GM21381 (cell line): ENCODE results near the gene RAB23.

ENCODE experiments used
- ATAC-seq: cut with Tn5 transposase; IDR thresholded peaks from one replicate; pipeline ENCODE4 v1.9.1; 2021; ENCODE audit warnings: mild to moderate bottlenecking, moderate library complexity; ENCODE audit not compliant: unreplicated experiment

RAB23 gene

GRCh38 chr6:57221936-57222742 lies at the start of gene RAB23:
Gene RAB23 (minus strand): TSS chr6:57222307. CDS start chr6:57210380, 11,927 bp downstream.
- ATAC-seq, result peak; percentile 79

- no peak for ATAC-seq
Measured at GRCh38 chr6:57268294-57268640, 46.2 kb upstream of the RAB23 start.

DNA sequence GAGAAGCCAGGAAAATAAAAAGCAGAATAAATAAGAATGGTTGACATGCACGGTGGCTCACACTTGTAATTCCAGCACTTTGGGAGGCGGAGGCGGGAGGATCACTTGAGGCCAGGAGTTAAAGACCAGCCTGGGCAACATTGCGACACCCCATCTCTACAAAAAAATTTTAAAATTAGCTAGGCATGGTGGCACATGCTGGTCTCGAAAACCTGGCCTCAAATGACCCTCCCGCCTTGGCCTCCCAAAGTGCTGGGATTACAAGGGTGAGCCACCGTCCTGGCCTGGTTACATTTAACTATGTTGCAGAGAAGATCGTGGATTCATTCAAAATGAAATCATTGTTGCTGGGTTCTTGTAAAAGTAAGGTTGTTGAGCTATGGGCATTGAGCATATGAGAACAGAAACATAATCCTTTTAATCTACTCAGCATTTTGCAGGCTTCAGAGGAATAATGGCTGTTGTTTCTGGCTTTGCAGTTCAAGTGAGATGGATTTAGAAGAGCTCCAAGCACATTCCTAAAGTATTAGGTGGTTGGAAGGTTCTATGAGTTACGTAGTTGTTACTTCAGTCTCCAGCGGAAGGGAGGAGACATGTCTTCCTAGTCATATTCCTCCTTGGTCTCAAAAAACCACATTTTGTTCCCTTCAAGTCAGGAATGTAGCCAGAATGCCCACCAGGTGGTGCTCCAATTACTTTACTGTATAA lies 45.6 kb upstream of the RAB23 start:
- no peak for ATAC-seq

DNA sequence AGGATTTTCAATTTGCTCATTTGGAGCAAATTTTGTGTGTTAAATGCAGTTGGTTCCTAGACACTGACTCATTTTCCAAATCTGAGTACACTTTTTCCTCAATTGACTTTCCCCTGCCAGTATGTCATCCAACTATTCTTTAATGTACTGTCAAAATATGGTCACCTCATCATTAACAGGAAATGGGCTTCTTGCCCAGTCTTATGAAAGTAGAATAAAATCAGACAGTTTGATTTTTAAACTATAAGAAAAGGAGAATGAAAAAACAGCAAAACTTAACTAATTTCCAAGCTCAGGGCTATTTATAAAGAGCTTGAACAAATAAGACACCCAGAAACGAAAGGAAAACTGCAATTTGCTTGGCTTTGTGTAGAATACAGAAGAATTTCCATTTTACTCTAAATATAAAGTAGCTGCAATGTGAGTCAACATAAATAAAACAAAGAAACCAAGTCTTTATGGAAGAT lies 43.7 kb upstream of the RAB23 start:
- ATAC-seq, result no peak

DNA sequence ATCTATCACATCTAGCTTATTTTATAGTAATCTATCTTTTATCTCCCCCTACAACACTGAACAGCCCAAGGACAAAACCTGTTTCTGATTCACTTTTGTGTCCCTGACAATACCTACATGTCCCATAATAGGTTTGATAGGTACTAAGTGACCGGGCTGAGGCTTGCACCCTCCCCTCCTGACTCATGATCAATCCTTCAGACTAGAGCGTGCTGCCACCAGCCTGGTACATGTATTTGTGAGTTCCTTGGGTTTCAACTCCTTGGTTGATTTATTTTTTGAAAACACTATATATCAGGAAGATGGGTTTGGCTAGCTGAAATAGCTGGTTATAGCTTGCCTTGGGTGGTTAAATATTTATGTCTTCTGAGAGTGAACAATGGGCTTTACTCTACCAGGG lies 41.6 kb upstream of the RAB23 start:
- no peak for ATAC-seq

DNA sequence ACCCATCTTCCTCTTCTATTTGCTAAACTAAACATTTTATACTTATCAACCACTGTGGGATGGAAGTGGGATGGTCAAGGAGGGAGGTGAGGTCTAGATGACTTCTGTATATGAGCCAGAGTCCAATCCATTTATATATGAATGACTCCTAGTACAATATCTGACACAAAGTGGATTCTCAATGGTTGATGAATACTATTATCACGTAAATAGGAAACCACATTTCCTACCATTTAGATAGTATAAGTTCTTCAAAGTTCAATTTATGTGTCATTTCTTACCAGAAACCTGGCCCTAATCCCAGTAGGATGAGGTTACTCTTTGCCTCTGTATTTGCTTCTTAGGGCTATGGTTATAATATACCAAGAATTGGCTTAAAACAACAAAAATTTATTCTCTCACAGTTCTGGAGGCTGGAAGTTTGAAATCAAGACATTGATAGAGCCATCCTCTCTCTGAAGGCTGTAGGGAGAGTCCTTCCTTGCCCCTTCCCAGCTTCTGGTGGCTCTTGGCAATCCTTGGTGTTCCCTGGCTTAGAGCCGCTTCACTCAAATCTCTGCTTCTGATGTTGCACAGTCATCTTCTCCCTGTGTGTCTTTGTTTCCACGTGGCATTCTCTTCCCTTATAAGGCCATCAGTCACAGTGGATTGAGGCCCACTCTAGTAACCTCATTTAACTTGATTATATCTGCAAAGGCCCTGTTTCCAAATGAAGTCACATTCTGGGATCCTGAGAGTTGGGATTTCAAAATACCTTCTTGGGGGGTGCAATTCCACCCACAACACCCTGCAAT lies 41.0 kb upstream of the RAB23 start:
- no peak for ATAC-seq

DNA sequence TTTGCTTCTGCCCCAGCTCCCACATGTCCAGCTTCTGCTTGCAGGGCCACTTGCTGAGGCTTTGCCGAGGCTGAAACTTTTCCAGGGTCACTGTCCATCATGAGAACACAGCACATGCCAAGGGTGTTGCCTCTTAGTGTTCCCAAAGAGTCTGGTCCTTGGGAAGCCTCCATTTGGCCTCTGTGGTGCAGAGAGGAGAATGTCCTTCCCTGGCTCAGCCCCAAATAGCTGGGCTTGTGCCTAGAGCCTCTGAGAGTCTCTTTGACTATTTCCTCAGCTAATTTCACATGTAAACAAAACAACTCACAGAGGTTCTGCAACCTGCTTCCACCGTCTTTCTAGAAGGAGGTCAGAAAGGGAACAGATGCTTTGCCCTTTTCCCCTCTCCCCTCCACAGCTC lies 40.4 kb upstream of the RAB23 start:
- no peak for ATAC-seq

DNA sequence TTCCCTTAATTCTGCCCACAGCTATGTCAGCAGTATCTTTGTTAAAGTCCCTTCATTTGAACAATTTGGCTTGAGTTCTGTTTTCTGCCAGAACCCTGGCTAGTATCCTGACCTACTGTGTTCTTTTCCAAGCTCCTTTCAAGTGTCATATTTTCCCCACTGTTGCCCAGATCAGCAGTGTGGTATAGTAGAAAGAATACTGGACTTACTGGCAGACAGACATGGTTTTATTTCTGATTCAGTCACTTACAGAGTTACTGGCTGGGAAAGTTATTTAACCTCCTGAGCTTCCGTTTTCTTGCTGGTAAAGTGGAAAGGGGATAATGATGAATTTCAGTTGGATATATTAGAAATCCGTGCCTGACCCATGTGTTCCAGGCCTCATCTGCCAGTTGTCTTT lies 39.8 kb upstream of the RAB23 start:
- ATAC-seq, result no peak

GRCh38 chr6:57259064-57259463 lies 37.0 kb upstream of the RAB23 start:
- ATAC-seq, result no peak

- ATAC-seq, result no peak
Measured at GRCh38 chr6:57257911-57258541, 35.9 kb upstream of the RAB23 start.

DNA sequence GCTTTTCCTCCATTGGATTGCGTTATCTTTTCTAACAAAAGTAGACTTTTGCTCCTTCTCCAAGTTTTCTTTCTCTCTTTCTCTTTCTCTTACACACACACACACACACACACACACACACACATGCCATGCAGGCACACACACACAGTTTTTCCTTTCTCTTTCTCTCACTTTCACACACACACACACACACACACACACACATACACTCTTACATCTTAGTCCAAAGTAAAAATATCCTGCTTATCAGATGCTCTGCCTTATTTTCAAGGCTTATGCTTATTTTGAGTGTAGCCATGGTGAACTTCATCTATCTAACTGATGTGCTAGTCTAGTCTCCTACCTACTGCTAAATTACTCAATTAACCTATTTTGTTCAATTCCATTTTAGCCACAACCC lies 34.4 kb upstream of the RAB23 start:
- ATAC-seq, result no peak

- no peak for ATAC-seq
Measured at GRCh38 chr6:57255451-57256169, 33.5 kb upstream of the RAB23 start.

DNA sequence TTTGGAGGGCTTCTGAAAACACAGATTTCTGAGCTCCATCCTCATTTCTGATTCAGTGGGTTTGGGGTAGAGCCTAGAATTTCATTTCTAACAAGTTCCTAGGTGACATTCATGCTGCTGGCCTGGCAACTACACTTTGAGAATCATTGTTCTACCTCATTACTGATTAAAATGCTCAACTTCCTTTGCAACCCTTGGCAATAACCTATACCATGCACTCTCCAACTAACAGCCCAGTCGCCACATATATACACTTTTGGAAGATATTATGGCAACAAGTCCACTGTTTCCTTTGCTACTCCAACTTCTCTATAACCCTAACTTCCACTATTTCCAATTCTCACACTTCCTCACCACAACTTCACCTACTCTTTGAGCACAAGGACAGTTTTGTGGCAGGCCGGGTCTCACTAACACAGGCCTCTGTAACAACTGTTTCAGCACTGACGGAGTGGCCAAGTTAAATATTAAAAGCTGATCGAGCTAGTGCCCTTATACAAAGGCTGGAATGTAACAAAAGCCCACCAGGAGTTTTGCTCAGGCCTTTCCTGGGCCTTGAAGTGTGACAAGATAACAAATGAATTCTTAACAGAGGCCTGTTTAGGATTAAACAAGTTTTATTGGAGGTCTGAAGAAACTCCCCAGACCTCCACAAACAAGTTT lies 32.1 kb upstream of the RAB23 start:
- no peak for ATAC-seq

- ATAC-seq, result no peak
Measured at GRCh38 chr6:57252975-57253374, 30.9 kb upstream of the RAB23 start.

- no peak for ATAC-seq
Measured at GRCh38 chr6:57252137-57252536, 30.0 kb upstream of the RAB23 start.

GRCh38 chr6:57250348-57250747 lies 28.2 kb upstream of the RAB23 start:
- no peak for ATAC-seq

DNA sequence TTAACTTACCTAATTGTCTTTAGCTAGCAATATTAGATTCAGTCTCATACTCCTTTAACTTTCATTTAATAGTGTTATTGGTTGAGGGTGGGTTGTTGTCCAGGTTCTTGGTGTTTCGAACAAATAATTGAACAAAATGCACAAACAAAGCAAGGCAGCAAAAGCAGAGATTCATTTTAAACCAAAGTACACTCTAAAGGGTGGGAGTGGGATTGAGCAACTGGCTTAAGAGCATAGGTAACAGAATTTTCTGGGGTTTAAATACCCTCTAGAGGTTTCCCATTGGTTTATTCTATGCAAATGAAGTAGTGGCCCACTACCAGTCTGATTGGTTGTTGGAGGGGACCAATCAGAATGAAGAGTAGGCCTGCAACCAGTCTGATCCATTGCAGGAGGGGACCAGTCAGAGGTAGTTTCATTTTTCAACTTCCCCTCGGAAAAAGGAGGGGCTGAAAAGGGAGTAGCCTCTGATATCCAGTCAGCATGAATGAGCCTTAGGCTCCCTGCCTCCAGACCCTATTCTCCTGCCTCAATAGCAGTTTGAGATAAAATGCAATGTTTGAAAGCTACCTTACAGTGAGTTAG lies 26.3 kb upstream of the RAB23 start:
- no peak for ATAC-seq

DNA sequence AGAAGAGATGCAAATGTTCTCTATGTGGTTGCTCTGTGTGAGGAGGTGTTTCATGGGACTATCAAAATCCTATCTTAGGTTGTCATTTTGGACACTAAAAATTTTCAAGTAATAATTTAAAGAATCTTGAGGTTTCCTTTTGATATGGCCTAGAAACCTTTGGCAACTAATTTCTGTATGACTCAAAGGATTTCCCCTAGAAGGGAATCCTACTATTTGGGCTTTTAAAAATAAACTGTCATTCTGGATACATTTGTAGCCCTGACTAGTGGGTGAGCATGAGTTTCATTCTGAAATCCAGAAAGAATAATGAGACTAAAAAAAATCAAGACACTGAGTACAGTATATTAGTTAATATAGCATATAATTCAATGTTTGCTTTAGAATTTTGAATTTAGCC lies 25.5 kb upstream of the RAB23 start:
- ATAC-seq, result no peak

DNA sequence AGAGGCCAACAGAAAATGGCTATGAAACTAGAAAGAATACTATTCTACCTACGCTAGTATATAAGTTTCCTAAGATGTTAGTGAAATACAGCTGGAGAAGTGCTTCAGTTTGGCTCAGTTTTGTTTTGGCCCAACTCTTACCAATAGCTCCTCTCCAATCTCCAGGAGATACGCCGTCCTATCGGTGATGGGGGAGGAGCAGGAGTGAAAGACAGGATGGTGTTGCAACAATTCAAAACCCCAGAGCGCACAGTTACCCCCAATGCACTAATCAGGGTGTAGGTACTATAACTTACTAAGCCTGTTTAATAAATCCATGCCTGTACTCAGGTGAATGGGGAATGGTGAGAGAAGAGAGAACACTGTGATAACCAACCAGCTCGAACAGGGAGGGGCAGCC lies 24.2 kb upstream of the RAB23 start:
- ATAC-seq, result no peak

GRCh38 chr6:57243954-57244353 lies 21.8 kb upstream of the RAB23 start:
- ATAC-seq, result no peak
